GM19351 (cell line): Measurements from ENCODE around the gene MYO9A.

Experiments used
- ATAC-seq: cut with Tn5 transposase; IDR thresholded peaks from one replicate; pipeline ENCODE4 v1.9.1; 2021; ENCODE audit warnings: mild to moderate bottlenecking, moderate library complexity; ENCODE audit not compliant: unreplicated experiment

MYO9A gene

GRCh38 chr15:71788646-71789579 is 329.0 kb downstream of the MYO9A start:
- no peak for ATAC-seq

DNA sequence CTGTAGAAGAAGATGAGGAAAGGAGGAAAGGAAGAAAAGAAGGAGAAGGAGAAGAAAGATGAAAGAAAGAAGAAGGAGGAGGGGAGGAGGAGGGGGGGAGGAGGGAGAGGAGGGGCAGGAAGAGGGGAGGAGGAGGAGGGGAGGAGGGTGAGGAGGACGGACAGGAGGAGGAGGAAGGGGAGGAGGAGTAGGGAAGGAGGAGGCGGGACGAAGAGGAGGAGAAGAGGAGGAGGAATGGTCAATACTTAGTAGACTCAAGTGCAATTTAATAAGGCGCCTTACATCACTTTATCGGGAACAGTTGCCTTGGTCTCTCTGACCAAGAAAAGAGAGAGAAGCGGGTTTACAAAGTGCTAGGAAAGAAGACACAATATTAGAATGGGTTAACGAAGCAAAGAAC is 331.3 kb downstream of the MYO9A start:
- no peak for ATAC-seq

GRCh38 chr15:71785996-71786395 is 332.0 kb downstream of the MYO9A start:
- ATAC-seq: no peak

DNA sequence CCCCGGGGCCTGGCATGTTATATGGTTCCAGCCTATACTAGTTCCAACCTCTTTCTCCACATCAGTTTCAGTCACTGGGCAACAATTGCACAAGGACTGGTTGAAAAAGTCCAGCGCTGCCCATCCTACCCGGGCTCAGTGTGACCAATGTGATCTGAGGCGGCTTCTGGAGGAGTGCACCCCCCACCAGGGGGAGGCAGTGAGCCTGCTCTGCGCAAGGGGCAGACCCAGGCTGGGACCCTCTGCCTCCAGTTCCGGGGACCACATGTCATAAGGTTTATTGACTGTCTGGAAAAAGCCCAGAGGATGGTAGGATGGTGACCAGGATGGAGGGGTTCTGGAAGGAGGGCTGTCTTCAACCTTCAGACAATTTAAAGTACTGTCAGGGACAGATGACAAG is 333.2 kb downstream of the MYO9A start:
- no peak for ATAC-seq

GRCh38 chr15:71782422-71783165 is 335.4 kb downstream of the MYO9A start:
- ATAC-seq: no peak

DNA sequence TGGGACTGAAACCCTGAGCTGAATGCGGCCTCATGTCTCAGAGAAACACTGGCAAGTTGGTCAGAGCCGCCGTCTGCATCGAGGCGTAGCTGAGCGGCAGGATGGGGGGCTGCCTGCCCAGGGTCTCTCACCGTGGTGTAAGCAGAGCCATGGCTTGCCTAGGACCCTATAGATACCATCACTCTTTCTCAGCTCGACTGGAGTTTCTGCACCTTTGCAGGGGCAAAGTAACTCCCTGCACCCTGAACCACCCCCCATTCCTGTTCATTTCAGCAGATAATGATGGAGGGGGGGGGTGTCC is 336.0 kb downstream of the MYO9A start:
- ATAC-seq: no peak

GRCh38 chr15:71781179-71781964 is 336.6 kb downstream of the MYO9A start:
- peak; percentile 69 for ATAC-seq

DNA sequence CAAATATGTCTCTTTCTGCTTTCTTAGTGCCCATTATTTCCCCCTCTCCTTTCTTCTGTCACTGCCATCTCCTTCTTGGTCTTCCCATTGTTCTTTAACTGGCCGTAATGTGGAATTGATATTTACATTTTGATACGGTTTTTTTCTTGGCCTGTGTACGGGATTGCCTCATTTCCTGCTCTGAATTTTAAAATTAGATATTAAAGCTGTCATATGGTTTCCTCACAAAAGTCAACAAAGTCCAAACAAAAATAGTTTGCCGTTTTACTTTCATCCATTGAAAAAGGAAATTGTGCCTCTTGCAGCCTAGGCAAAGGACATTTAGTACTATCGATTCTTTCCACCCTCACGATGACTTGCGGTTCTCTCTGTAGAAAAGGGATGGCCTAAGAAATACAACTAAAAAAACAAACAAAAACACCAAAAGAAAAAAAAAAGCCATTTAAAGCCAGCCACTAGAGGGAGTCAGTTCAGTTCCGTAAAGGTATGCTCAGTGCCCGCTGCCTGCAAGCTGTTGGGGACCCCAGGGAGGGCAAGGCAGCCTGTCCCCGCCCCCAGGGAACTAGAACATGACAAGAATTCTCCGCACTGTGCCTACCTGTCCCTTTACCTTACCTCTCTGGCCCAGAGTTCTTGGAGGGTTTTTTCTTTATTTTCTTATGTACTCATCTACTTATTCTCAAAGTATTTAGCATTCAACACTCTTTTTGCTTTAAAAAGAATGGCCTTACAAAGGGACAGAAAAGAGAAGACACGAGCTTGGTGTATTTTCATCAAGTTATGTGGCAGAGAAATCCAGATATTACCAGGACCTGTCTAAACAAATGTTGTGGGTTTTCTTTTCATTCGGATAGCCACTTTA is 337.6 kb downstream of the MYO9A start:
- peak; percentile 55 for ATAC-seq

- ATAC-seq: no peak
Measured at GRCh38 chr15:71779073-71779797, 338.7 kb downstream of the MYO9A start.

- ATAC-seq: no peak
Measured at GRCh38 chr15:71777216-71777943, 340.6 kb downstream of the MYO9A start.

GRCh38 chr15:71776304-71776703 is 341.6 kb downstream of the MYO9A start:
- ATAC-seq: no peak

DNA sequence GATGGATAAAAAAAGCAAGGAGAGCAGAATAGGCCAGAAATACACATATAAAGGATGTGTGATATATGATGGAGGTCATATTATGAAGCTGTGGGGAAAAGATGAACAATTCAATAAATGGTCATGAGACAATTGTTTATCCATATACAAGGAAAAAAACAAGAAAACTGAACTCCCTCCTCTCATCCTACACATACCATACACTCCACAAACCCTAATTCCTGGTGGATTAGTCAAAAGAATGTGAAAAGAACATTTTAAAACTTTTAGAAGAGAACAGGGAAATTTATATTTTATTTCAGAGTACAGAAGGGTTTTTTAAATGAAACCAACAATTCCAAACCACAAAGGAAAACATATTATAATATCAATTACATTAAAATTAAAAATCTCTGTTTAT is 342.1 kb downstream of the MYO9A start:
- no peak for ATAC-seq

- no peak for ATAC-seq
Measured at GRCh38 chr15:71773206-71773859, 344.6 kb downstream of the MYO9A start.
